ENCODE measurements around the gene TOMM22.

Gene TOMM22

DNA sequence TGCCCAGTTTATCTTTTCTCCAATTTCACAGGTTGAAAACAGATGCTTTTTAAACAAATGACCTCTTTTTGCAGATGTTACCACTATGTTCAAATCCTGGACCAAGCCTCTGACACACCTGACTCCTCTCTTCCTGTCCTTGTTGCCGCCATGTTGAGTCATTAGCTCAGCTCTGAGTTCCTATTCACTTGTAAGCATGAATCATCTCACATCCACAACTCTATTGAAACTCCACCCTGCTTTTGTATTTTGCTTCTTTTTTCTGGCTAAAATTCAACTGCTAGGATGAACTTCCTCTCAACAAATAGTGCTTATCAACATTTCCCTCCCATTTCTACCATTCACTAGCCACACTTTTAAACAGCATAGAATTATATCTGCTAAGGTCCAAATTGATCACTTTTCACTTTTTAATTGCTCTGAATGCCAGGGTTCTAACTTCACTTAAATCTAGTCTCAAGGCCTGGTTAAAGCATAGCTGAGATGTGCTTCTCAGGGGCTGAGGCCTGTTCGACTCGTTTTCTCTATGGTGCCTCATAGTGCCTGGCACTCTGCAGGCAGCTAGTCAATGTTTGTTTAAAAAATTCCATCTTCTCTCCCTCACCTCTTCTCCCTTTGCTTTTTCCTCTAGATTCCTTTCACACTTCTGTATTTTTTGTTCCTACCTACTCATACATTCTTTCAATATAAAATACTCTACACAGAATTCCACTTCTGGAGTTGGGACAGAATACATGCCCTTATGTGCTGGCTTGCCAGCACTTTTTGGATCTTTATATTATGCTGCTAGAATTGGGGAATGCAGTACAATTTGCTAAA, 15.1 kb downstream of the TOMM22 start:
- peak; percentile 31 to 56 for DNase-seq

GRCh38 chr22:38697425-38698089, 15.8 kb downstream of the TOMM22 start:
- DNase-seq: no peak

DNA sequence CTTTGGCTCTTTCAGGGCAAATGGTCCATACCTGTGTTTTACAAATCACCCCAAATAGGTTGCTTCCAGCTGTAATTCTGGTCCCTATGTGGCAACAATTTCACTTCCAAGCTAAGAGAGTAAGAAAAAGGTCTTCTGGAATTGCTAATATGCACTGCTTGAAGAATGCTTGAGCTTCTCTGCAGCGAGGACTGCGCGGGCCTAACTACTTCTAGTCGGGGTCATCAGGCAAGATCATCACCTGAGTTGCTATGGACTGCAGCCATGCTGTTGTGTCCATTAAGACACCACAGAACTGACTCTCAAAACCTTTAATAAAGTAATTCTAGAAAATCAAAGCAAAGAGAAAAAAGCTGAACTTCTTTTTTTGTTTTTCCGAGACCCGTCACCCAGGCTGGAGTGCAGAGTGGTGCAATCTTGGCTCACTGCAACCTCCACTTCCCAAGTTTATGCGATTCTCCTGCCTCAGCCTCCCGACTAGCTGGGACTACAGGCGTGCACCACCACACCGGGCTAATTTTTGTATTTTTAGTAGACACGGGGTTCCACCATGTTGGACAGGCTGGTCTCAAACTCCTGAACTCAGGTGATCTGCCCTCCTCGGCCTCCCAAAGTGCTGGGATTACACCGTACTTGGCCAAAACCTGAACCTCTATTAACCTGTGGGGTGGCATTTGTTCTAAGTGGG, 16.8 kb downstream of the TOMM22 start:
- DNase-seq: no peak

GRCh38 chr22:38699143-38699542, 17.4 kb downstream of the TOMM22 start:
- no peak for DNase-seq

- DNase-seq: no peak
Measured at GRCh38 chr22:38699784-38700183, 18.0 kb downstream of the TOMM22 start.

DNA sequence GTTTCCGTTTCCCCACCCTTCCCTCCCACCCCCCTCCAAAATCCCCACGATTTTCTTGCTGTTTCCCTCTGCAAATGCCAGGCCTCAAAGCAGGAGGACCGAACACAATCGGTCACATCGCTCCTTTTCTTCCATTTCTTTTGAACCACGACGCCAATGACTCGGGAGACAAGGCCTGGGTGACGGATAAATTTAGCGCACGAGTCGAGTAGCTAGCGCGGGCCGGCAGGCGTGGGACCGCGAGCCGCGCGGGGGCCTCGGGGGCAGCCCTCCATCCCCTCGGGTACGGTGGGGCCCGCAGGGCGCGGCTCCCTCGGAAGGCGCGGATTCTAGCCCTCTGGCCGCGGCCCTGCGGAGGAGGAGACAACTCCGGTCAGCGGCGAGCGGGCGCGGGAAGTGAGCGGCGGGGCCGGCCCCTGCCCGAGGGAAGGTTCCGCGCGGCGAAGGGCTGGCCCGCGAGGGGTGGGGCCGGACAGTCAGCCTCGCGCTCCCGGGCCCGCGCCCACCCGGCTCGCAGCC, 18.6 kb downstream of the TOMM22 start:
- peak; percentile 57 to 61 for DNase-seq

GRCh38 chr22:38700789-38701628, 19.3 kb downstream of the TOMM22 start, which contains the start of gene JOSD1:
Gene JOSD1, minus strand, starts transcription at chr22:38700943. Its CDS starts 956 bp downstream, at chr22:38699987.
- DNase-seq: peak; percentile 98

DNA sequence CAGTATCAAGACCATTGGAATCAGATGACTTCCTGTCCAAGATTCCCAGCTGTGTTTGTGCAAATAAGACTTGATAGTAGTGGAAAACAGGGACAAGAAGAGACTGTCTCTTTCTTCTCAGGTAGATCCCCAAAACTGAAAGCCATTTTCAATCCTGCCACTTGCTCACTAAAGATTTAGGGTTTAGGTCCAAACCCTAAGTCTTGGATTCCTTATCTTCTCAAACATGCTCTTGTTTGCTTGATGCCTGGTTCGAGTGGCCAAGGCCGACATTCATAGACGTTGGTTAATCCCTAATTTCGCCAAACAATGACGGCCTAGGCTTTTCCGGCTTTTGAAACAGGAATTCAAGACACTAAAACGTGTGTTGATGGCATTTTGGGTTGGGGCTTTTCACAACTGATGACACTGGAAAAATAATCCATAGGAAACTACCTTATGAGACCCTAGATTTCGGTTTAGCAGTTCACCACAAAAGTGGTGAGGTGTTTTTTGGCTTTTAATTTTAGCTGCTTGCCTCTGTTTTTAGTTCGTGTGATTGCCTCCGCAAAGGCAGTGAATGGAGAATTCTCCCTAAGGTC, 23.0 kb downstream of the TOMM22 start:
- no peak for DNase-seq

GRCh38 chr22:38705235-38706100, 23.7 kb downstream of the TOMM22 start, which contains the start of gene GTPBP1:
Gene GTPBP1, plus strand, starts transcription at chr22:38705944. Its CDS starts 12 bp downstream, at chr22:38705956.
- peak; percentile 94 to 96 for DNase-seq

DNA sequence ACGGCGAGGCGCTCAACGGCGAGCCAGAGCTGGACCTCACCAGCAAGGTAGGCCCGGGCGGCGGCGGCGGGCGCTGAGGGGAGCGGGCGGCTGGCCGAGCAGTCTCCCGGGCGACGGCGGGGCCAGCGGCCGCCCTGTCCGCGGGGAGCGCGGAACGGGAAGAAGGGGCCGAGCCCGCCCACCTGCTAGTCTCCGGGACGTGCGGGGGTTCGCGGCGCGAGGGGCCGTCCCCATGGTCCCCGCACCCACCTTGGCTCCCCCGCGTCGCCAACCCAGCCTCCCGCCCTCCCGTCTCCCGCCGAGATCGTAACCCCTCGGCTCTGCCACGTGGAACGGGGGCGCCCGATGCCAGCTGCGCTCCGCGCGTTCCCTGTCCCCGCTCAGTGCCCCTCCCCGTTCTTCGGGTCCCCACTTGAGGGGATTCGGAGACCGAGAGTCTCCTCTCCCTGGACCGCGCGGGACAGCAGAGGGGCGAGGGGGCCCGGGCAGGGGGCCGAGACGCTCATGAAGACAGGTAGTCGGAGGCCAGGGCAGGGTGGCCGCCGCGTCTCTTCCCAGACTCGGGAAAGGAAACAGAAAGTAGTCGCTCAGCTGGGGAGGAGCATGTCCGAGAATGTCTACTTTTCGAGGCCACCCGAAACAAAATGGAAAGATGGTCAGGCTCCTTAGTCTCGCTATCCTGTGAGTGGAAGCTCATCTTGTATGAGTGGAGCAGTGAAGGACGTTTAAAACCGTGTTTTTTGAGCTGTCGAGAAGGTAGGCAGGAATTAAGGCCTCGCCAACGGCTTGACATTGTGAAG, 24.5 kb downstream of the TOMM22 start:
- peak; percentile 34 to 41 for DNase-seq

- DNase-seq: no peak
Measured at GRCh38 chr22:38706901-38707195, 25.1 kb downstream of the TOMM22 start.

DNA sequence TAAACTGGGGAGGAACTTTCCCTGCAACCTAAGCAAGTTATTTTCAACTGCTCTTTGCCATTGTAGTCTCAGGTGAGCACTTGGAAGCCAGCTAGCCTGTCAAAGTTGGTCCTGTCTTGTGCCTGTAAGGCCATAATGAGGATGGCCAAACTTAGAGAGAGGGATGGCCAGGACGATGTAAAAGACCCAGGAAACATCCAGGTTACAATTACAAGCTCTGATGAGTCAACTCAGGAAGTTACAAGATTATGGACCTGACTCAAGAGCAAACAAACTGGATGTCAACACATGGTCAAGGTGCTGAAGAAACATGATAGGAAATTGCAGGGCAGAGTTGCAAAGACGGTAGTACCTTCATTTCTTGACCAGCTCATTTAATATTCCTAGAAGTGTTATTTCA, 25.6 kb downstream of the TOMM22 start:
- DNase-seq: no peak

DNA sequence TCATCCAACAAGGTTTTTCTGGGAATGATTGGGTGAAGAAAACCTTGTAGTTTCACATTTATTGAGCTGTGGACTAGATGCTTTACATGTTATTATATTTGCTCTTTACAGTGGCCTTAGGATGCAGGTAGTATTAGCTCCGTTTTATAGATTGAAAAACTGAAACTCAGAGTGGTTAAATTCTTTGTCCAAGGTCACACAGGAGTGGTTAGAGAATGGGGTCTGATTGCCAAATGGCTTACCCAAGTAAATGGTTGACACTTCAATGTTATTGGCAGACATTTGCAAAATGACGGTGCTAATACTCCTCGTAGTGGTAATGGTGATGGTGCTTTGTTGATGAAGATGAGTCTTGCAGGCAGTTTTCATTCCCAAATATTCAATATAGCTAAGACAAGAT, 26.2 kb downstream of the TOMM22 start:
- DNase-seq: no peak

- DNase-seq: no peak
Measured at GRCh38 chr22:38709306-38709705, 27.5 kb downstream of the TOMM22 start.

DNA sequence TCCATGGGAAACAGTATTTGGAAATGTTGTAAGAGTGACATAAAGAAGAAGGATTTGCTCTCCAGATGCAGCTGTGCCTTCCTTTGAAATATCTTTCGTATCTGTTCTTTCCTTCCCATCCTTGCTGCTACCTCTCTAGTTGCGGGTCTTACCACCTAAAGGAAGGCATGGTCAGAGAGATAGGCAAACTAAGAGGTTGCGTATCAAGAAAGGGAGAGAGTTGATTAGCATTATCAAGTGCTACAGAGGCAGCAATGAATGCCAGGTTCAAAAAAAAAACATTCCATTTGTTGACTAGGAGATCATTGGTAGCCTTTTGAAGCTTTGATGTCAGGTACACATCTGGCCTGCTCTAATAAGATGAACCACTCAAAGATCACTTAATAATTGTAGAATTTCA, 28.6 kb downstream of the TOMM22 start:
- DNase-seq: no peak

DNA sequence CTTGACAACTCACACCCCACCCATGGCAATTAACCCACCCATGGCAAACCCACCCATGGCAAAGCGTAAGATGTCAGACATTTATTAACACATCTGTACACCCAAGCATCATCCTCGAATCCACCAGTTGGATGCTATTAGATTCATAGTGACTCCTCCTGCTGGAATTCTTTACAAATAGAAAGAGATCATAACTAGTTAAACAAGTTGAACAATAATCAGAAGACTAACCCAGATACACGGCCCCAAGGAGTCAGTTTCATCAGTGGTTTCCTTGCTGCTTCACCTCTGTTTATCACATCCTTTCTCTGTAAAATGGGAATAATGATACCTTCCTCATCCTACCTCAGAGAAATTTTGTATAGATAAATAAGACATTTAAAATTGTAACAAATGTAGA, 29.1 kb downstream of the TOMM22 start:
- no peak for DNase-seq

- no peak for DNase-seq
Measured at GRCh38 chr22:38712486-38713207, 30.9 kb downstream of the TOMM22 start.

DNA sequence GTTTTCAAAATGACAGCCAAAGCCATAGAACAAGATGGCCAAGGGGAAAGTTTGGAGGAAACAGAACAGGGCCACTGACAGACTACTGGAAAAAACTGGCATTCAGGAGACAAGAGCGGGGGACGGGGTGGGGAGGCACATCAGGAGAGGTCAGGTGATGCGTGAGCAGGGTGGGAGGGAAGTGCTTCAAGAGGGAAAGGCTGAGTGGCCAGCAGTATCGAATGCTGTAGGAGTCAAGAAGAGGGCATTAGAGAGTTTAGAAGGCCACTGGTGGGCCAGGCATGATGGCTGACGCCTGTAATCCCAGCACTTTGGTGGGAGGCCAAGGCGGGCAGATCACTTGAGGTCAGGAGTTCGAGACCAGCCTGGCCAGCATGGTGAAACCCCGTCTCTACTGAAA, 32.2 kb downstream of the TOMM22 start:
- DNase-seq: no peak

DNA sequence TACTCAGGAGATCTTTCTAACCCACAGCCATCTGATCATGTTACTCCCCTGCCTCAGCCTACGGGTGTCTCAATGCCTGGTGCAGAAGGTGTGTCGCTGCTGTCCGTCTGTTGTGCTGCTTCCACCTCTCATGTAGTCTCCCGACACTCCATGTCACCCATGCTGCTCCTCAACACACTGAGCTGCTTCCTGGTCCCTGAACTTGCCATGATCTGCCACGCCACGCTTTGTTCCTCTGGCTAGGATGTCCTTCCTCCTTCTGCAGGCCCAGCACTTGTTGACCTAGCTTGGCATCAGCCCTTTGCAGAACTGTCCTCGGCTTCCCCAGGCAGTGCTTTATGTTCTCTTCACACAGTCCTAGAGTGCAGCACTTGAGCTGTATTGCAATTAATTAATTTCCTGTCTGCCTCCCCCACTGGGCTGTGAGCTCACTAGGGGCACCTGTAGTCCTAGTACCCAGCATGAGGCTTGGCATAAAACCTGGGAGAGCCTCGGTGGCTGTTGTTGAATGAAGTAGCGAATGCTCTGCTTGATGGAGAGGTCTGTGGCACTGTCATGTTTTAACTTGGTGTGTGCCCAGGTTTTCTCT, 33.5 kb downstream of the TOMM22 start:
- DNase-seq: no peak
